Type B pancreatic cell (in vitro differentiated cells): ENCODE measurements around the gene FAM184B. TPM values are rescaled to one million over a fixed set of nuclear protein-coding genes. Genes with fewer than 3 reads are reported as not detected.

ENCODE experiments used
- DNase-seq: peaks from one replicate; pipeline ENCODE4 v3.0.0; 2021; ENCODE audit warnings: mixed read lengths; ENCODE audit not compliant: unreplicated experiment; ENCODE audit errors: extremely low spot score
- H3K27ac Mint-ChIP-seq: 2 replicates; pipeline ENCODE4 v1.8.0; 2021; ENCODE audit warnings: mild to moderate bottlenecking, mixed read lengths
- H3K27me3 Mint-ChIP-seq: 2 replicates; pipeline ENCODE4 v1.8.0; 2021; ENCODE audit warnings: mixed read lengths
- H3K36me3 Mint-ChIP-seq: 2 replicates; pipeline ENCODE4 v1.8.0; 2021; ENCODE audit warnings: mixed read lengths
- H3K4me1 Mint-ChIP-seq: one replicate; pipeline ENCODE4 v1.8.0; 2021; ENCODE audit warnings: mixed read lengths; ENCODE audit not compliant: unreplicated experiment
- H3K4me3 Mint-ChIP-seq: 2 replicates; pipeline ENCODE4 v1.8.0; 2021; ENCODE audit warnings: mild to moderate bottlenecking, mixed read lengths
- H3K9me3 Mint-ChIP-seq: 2 replicates; pipeline ENCODE4 v1.8.0; 2021; ENCODE audit warnings: mixed read lengths
- CTCF ChIP-seq: fragments of 200-600 bp; sonication (generic); conservative IDR thresholded peaks from 2 replicates; pipeline ENCODE4 v1.5.0; 2021; ENCODE audit warnings: antibody characterized with exemption, mild to moderate bottlenecking
- total RNA-seq: library from RNA; stranded (reverse); gene quantifications from 2 replicates; pipeline ENCODE4 v1.2.1, GENCODE V29; 2021; ENCODE audit warnings: low replicate concordance

The FAM184B gene
- total RNA-seq, 1 donor from 2014 or later = 0.12 TPM

GRCh38 chr4:17812801-17813200, 31.4 kb upstream of the FAM184B start:
- H3K27ac Mint-ChIP-seq = no peak overlapping the region
- H3K4me1 Mint-ChIP-seq = peaks cover 17% of the 10 kb centered on the region
- no peak for DNase-seq
- peaks cover 19% of the 10 kb centered on the region for H3K36me3 Mint-ChIP-seq
- H3K27me3 Mint-ChIP-seq = no peaks in the 10 kb centered on the region
- no peak for TF ChIP-seq CTCF
- peak overlapping the region; percentile 98 for H3K4me3 Mint-ChIP-seq
- H3K9me3 Mint-ChIP-seq = no peaks in the 10 kb centered on the region

GRCh38 chr4:17812125-17812524, 30.7 kb upstream of the FAM184B start:
- peaks cover 21% of the 10 kb centered on the region for H3K36me3 Mint-ChIP-seq
- H3K9me3 Mint-ChIP-seq = no peaks in the 10 kb centered on the region
- no peak for DNase-seq
- H3K27me3 Mint-ChIP-seq = no peaks in the 10 kb centered on the region
- peaks cover 24% of the 10 kb centered on the region for H3K4me1 Mint-ChIP-seq
- H3K4me3 Mint-ChIP-seq = peak overlapping the region; percentile 98
- no peak for TF ChIP-seq CTCF
- H3K27ac Mint-ChIP-seq = no peak overlapping the region

GRCh38 chr4:17811078-17811603, 29.7 kb upstream of the FAM184B start:
- Mint-ChIP-seq H3K4me3 (peak overlapping the region; percentile 98), H3K36me3 (peaks cover 17% of the 10 kb centered on the region), H3K27me3 (no peaks in the 10 kb centered on the region), H3K9me3 (no peaks in the 10 kb centered on the region), H3K4me1 (peaks cover 30% of the 10 kb centered on the region), H3K27ac (peak overlapping the region; percentile 99)
- TF ChIP-seq CTCF = no peak
- no peak for DNase-seq

- H3K4me1 Mint-ChIP-seq = peaks cover 30% of the 10 kb centered on the region
These were observed 29.0 kb upstream of the FAM184B start, which contains the start of the genes DCAF16 and NCAPG for GRCh38 chr4:17810260-17811077. DCAF16 (minus strand) TSS chr4:17810757; CDS start chr4:17804141, 6,616 bp downstream. NCAPG (plus strand) TSS chr4:17810979; CDS start chr4:17811078, 99 bp downstream.

GRCh38 chr4:17809667-17810066, 28.2 kb upstream of the FAM184B start:
- TF ChIP-seq CTCF = no peak
- H3K27ac Mint-ChIP-seq = peak overlapping the region; percentile 99
- H3K9me3 Mint-ChIP-seq = no peaks in the 10 kb centered on the region
- peak overlapping the region; percentile 98 for H3K4me3 Mint-ChIP-seq
- H3K27me3 Mint-ChIP-seq = no peaks in the 10 kb centered on the region
- H3K36me3 Mint-ChIP-seq = peaks cover 17% of the 10 kb centered on the region
- no peak for DNase-seq
- H3K4me1 Mint-ChIP-seq = peaks cover 30% of the 10 kb centered on the region

More at GRCh38 chr4:17810260-17811077, 29.0 kb upstream of the FAM184B start, which contains the start of the genes DCAF16 and NCAPG:
- H3K9me3 Mint-ChIP-seq = no peaks in the 10 kb centered on the region
- H3K36me3 Mint-ChIP-seq = peaks cover 17% of the 10 kb centered on the region
- H3K27me3 Mint-ChIP-seq = no peaks in the 10 kb centered on the region
- H3K27ac Mint-ChIP-seq = peak within 1 kb of the TSS; percentile 99
- H3K4me3 Mint-ChIP-seq = peak within 1 kb of the TSS; percentile 98
- TF ChIP-seq CTCF = no peak
- DNase-seq = peak; percentile 99
